GM19238 (cell line): Measurements from ENCODE around the gene BRPF3.
"Not testable (repeated sequence)": the region's sequence is repeated elsewhere in the genome, so short reads cannot be mapped to it uniquely, and the experiment has no call there.

ENCODE experiments used
- DNase-seq: peaks from one replicate; pipeline ENCODE4 v3.0.0; 2011; ENCODE audit warnings: low spot score; ENCODE audit not compliant: insufficient read length

The BRPF3 gene

DNA sequence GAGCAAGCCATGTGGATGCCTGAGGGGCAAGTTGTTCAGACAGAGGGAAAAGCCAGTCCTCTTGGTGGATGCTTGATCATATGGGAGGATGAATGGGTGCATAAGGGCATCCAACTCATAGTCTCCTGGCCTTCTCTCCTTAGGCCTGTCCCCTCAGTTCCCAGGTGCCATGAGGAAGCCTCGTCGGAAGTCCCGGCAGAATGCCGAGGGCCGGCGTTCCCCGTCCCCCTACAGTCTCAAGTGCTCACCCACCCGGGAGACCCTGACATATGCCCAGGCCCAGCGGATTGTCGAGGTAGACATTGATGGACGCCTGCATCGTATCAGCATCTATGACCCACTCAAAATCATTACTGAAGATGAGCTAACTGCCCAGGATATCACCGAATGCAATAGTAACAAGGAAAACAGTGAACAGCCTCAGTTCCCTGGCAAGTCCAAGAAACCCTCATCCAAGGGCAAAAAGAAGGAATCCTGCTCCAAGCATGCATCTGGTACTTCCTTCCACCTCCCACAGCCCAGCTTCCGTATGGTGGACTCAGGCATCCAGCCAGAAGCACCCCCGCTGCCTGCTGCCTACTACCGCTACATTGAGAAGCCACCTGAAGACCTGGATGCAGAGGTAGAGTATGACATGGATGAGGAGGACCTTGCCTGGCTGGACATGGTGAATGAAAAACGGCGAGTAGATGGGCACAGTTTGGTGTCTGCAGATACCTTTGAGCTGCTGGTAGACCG lies 3.8 kb downstream of the BRPF3 start:
- DNase-seq = no peak

- DNase-seq = no peak
These were observed 4.6 kb downstream of the BRPF3 start for GRCh38 chr6:36200998-36201596.

GRCh38 chr6:36201612-36202011 lies 5.1 kb downstream of the BRPF3 start:
- no peak for DNase-seq

GRCh38 chr6:36202101-36202500 lies 5.6 kb downstream of the BRPF3 start:
- no peak for DNase-seq

DNA sequence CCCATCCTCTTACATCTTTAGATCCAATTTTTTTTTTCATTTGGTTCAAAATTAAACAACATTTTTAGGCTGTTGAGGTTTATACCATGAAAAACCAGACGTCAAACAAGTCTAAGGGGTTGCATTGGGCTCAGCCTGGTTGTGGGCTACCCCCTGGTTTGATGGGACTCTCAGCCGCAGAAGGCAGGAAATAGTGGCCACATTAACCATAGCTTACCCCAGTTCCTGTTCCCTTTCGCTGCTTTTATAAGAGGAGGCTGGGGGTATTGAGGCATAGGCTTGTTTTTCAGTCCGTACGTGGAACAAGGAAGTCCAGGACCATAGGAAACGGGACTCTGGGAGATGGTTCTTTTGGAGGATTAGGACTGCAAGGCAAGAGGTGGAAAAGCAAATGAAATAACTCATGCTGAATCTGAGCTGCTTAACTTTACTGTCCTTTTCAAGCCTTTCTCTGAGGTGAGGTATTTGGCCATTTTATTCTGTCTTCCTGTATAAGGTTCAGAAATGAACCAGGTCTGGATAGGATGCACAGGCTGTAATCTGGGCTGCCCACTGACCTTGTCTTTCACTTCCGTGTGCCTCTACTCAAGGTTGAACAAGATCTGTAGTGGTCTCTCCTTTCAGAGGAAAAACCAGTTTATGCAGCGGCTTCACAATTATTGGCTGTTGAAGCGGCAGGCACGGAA lies 7.7 kb downstream of the BRPF3 start:
- DNase-seq = peak; percentile 40

DNA sequence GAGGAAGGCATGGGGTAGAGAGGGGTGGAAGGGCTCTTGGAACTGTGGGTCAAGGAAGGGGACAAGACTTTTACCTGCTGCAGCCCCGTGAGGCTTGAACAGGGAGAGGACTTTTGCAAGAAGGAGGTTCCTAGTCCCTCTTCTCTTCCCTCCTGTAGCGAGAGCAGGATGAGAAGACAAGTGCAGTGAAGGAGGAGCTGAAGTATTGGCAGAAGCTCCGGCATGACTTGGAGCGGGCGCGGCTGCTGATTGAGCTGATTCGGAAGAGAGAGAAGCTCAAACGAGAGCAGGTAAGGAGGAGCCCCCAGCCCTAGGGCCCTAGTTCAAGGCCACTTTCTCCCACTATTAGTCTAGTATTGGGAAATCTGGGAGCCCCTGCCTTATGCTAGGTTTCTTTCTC lies 10.6 kb downstream of the BRPF3 start:
- no peak for DNase-seq

- DNase-seq = no peak
These were observed 13.1 kb downstream of the BRPF3 start for GRCh38 chr6:36209606-36210005.

DNA sequence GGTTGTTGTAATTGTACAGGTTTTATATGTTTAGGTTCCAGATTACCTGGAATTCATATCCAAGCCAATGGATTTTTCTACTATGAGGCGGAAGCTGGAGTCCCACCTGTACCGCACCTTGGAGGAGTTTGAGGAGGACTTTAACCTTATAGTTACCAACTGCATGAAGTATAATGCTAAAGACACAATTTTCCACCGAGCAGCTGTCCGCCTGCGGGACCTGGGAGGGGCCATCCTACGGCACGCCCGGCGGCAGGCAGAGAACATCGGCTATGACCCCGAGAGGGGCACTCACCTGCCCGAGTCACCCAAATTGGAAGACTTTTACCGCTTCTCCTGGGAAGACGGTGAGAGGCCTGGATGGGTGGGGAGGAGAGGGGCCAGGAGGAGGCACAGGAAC lies 13.6 kb downstream of the BRPF3 start:
- no peak for DNase-seq

- DNase-seq = no peak
These were observed 14.5 kb downstream of the BRPF3 start for GRCh38 chr6:36210886-36211595.

GRCh38 chr6:36216559-36216958 lies 20.0 kb downstream of the BRPF3 start:
- no peak for DNase-seq

DNA sequence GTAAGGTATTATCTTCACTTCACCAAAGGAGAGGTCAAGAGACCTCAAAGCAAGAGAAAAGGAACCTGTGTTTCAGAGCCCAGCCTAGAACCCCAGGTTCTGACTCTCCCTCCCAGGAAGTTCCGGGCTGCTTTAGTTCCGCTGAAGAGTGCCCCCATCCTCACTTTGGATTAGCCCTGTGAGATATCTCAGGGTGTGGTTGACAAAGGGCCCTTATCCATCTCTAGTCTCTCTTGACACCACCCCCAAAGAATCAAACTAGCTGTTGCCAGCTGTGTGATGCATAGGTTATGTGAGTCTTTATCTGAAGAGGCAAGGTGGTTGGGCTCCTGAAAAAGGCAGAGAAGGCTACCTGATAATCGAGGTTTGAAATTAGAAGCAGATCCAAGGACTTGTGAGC lies 20.6 kb downstream of the BRPF3 start:
- no peak for DNase-seq

DNA sequence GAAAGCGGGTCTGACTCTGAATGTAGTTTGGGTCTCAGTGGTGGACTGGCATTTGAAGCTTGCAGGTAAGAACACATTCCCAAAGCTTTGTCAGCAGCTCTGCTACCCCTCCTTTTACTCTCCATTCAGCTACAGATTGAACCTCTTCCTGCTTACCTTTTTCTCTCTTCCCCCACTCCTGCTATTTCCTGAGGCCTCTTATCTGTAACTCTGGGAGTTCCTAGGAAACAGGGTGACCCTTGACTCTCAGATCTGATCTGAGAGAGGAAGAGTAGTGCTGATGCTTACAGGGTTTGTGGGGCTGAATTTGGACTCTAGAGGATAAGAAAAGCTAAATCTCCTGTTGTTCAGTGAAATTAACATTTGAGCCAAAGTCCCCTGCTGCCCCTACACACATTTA lies 21.4 kb downstream of the BRPF3 start:
- DNase-seq = no peak

- not testable (repeated sequence) for DNase-seq
These were observed 22.0 kb downstream of the BRPF3 start for GRCh38 chr6:36218516-36218915.

- no peak for DNase-seq
These were observed 22.5 kb downstream of the BRPF3 start for GRCh38 chr6:36219081-36219480.

- DNase-seq = no peak
These were observed 23.7 kb downstream of the BRPF3 start for GRCh38 chr6:36220226-36220625.

- DNase-seq = no peak
These were observed 25.1 kb downstream of the BRPF3 start for GRCh38 chr6:36221674-36222073.

DNA sequence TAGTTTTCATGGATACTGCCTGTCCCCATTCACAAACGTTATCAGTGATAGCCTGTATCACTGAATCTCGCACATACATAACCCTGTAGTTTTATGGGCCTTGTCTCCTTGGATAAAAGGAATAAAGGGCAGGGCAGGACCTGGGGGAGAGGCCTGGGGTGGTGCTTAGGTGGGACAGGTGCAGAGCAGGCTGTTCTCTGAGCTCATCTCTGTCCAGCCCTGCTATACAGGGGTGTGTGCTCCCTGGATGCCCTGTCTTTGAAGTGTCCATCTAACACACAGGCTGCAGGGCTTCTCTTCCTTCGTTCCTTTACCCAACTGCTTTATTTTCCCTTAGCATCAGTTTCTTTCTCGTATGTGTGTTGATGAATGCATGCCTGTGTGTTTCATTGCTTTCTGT lies 26.4 kb downstream of the BRPF3 start:
- no peak for DNase-seq

DNA sequence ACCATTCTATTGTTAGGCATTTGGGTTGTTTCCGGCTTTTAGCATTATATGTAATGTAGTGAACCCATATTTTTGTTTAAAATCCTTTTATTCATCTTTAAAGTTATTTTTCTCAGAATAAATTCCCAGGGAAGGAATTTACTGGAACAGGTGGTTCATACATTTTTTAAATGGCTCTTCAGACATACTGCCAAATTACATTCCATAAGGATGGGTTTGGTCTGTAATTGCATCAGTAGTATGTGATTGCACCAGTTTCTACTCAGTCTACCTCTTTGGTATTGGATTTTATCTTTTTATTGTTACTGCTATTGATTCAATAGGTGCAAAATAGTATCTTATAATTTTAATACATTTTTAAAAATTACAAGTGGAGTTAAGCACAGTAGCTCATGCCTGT lies 27.2 kb downstream of the BRPF3 start:
- DNase-seq = no peak

DNA sequence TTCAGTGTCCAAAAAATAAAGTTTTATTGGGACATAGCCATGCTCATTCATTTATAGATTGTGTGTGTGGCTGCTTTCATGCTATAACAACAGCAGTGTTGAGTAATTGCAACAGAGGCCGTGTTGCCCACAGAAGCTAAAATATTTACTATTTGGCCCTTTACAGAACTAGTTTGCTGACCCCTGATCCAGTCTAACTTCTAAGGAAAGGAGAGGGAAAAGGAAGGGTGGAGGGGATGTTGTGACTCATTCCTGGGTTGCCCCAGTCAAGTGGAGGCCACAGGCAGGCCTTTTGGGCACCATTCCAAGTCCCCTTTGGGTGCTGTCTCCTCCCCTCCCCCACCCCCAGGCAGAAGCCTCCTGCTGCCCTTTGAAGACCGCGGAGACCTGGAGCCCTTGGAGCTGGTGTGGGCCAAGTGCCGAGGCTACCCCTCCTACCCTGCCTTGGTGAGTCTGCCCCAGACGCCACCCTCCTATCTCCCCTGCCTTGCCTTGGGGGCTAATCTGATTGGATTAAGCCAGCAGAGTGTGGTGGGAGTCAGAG lies 28.4 kb downstream of the BRPF3 start:
- DNase-seq = no peak

GRCh38 chr6:36226438-36227047 lies 30.0 kb downstream of the BRPF3 start:
- DNase-seq = no peak
